MM.1S (cell line): ENCODE measurements around the gene LMBR1.
"Not testable (repeated sequence)": the region's sequence is repeated elsewhere in the genome, so short reads cannot be mapped to it uniquely, and the experiment has no call there.

Experiments
- DNase-seq: peaks from one replicate; pipeline ENCODE4 v3.0.0-alpha.2; 2015
- H2AFZ ChIP-seq: fragments of 300-600 bp; sonication (generic); 2 replicates; pipeline ENCODE4 v1.6.0; 2016; ENCODE audit warnings: antibody characterized with exemption, low read length
- H3F3A ChIP-seq: fragments of 300-600 bp; sonication (generic); 2 replicates; pipeline ENCODE4 v1.6.1; 2016; ENCODE audit warnings: mild to moderate bottlenecking, antibody characterized with exemption, low read length, moderate library complexity, mixed read lengths; ENCODE audit not compliant: insufficient read depth
- H3K27ac ChIP-seq: fragments of 300-600 bp; sonication (generic); 2 replicates; pipeline ENCODE4 v1.5.1; 2016; ENCODE audit warnings: mild to moderate bottlenecking, low read length
- H3K27me3 ChIP-seq: fragments of 300-600 bp; sonication (generic); replicated peaks from 2 replicates; pipeline ENCODE4 v1.6.0; 2016; ENCODE audit warnings: low read length; ENCODE audit not compliant: insufficient read depth
- H3K36me3 ChIP-seq: fragments of 300-600 bp; sonication (generic); replicated peaks from 2 replicates; pipeline ENCODE4 v1.6.1; 2016; ENCODE audit warnings: mild to moderate bottlenecking, low read length, mixed read lengths; ENCODE audit not compliant: insufficient read depth
- H3K4me1 ChIP-seq: fragments of 300-600 bp; sonication (generic); 2 replicates; pipeline ENCODE4 v1.6.1; 2016; ENCODE audit warnings: low read length, mixed read lengths
- H3K4me2 ChIP-seq: fragments of 300-600 bp; sonication (generic); 2 replicates; pipeline ENCODE4 v1.6.0; 2016; ENCODE audit warnings: low read depth, low read length
- H3K4me3 ChIP-seq: fragments of 300-600 bp; sonication (generic); 2 replicates; pipeline ENCODE4 v1.5.1; 2016; ENCODE audit warnings: low read length, mixed read lengths
- H3K79me2 ChIP-seq: fragments of 300-600 bp; sonication (generic); 2 replicates; pipeline ENCODE4 v1.6.1; 2016; ENCODE audit warnings: mixed run types, low read length, mixed read lengths
- H3K9ac ChIP-seq: fragments of 300-600 bp; sonication (generic); 2 replicates; pipeline ENCODE4 v1.6.1; 2016; ENCODE audit warnings: low read length, mixed read lengths
- H3K9me2 ChIP-seq: fragments of 300-600 bp; sonication (generic); replicated peaks from 2 replicates; pipeline ENCODE4 v1.6.1; 2016; ENCODE audit warnings: mild to moderate bottlenecking, low read length, mixed read lengths; ENCODE audit not compliant: insufficient read depth
- H3K9me3 ChIP-seq: fragments of 300-600 bp; sonication (generic); replicated peaks from 2 replicates; pipeline ENCODE4 v1.6.1; 2016; ENCODE audit warnings: mild to moderate bottlenecking, low read length, mixed read lengths; ENCODE audit not compliant: insufficient read depth
- H4K20me1 ChIP-seq: fragments of 300-600 bp; sonication (generic); 2 replicates; pipeline ENCODE4 v1.6.1; 2016; ENCODE audit warnings: mild to moderate bottlenecking, low read length, moderate library complexity, mixed read lengths; ENCODE audit not compliant: insufficient read depth
- CTCF ChIP-seq: fragments of 300-600 bp; sonication (generic); IDR thresholded peaks from 2 replicates; pipeline ENCODE4 v1.5.1; 2016; ENCODE audit warnings: antibody characterized with exemption, low read length, mixed read lengths
- EZH2 ChIP-seq: fragments of 300-600 bp; sonication (generic); optimal IDR thresholded peaks from 2 replicates; pipeline ENCODE3; 2017; ENCODE audit warnings: low read depth, mild to moderate bottlenecking, antibody characterized with exemption, low read length, mixed read lengths
- EZH2phosphoT487 ChIP-seq: fragments of 300-600 bp; sonication (generic); IDR thresholded peaks from 2 replicates; pipeline ENCODE4 v1.6.1; 2018; ENCODE audit warnings: antibody characterized with exemption, low read length

The LMBR1 gene

GRCh38 chr7:156848979-156849378, 44.0 kb downstream of the LMBR1 start:
- H3K9me3 ChIP-seq, result no peaks in the 10 kb centered on the region
- no peaks in the 10 kb centered on the region for H3K9me2 ChIP-seq
- peaks cover 13% of the 10 kb centered on the region for H4K20me1 ChIP-seq
- TF ChIP-seq EZH2 (no peak), CTCF (no peak), EZH2phosphoT487 (no peak)
- H3K27ac ChIP-seq, result no peak overlapping the region
- no peaks in the 10 kb centered on the region for H3F3A ChIP-seq
- no peak overlapping the region for H2AFZ ChIP-seq
- H3K79me2 ChIP-seq, result peaks cover 98% of the 10 kb centered on the region
- H3K36me3 ChIP-seq, result no peaks in the 10 kb centered on the region
- no peaks in the 10 kb centered on the region for H3K4me1 ChIP-seq
- H3K27me3 ChIP-seq, result no peaks in the 10 kb centered on the region
- H3K9ac ChIP-seq, result no peak overlapping the region
- H3K4me2 ChIP-seq, result no peak overlapping the region
- DNase-seq, result no peak
- H3K4me3 ChIP-seq, result no peak overlapping the region

DNA sequence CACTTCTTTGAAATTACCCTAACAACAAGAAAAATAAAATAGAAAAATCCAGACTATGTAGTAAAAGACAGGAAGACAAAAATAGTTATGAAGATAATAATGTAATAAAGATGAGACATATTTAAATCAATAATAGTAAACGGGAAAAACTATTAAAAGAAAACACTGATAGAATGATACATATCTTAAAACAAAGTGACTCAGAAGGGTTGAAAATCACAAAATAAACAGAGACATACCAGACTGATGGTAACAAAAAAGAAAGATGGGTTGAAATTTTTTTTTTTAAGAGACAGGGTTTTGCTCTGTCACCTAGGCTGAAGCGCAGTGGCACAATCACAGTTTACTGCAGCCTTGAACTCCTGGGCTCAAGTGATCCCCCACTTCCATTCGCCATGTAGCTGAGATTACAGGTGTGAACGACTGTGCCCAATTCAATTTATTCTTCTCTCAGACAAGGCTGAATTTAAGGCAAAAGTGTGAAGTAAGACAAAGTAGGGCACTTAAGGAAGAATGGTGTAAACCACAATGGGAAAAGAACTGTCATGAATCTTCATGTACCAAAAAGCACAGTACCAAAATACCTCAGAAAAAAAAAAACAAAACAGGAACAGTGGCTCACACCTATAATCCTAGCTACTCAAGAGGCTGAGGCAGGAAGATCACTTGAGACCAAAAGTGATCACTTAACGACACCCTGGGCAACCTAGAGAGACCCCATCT, 47.4 kb downstream of the LMBR1 start:
- Histone ChIP-seq H3K9me3 (no peaks in the 10 kb centered on the region), H3K27me3 (no peaks in the 10 kb centered on the region), H3K79me2 (peaks cover 88% of the 10 kb centered on the region), H3K36me3 (no peaks in the 10 kb centered on the region), H4K20me1 (peaks cover 13% of the 10 kb centered on the region), H3F3A (no peaks in the 10 kb centered on the region), H3K27ac (no peak overlapping the region), H3K4me1 (no peaks in the 10 kb centered on the region), H3K9ac (no peak overlapping the region), H3K9me2 (no peaks in the 10 kb centered on the region), H3K4me3 (no peak overlapping the region), H3K4me2 (no peak overlapping the region), H2AFZ (no peak overlapping the region)
- TF ChIP-seq CTCF (no peak), EZH2phosphoT487 (no peak), EZH2 (no peak)
- no peak for DNase-seq

DNA sequence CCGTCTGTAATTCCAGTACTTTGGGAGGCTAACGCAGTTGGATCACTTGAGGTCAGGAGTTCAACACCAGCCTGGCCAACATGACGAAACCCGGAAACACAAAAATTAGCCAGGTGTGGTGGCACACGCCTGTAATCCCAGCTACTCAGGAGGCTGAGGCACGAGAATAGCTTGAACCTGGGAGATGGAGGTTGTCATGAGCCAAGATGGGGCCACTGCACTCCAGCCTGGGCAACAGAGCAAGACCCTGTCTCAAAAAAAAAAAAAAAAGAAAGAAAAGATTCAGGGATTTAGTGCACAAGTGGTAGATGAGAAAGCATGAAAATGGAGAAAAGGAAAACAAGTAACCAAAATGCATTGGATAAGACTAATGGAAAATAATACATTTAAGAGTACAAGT, 49.4 kb downstream of the LMBR1 start:
- not testable (repeated sequence) for DNase-seq, H3K9me2 ChIP-seq, H3K4me1 ChIP-seq, H3K9ac ChIP-seq, H3K27ac ChIP-seq, H3K36me3 ChIP-seq, H3K4me3 ChIP-seq, H3F3A ChIP-seq, H2AFZ ChIP-seq, H3K9me3 ChIP-seq, H3K27me3 ChIP-seq, H3K4me2 ChIP-seq
- peaks cover 85% of the 10 kb centered on the region for H3K79me2 ChIP-seq
- H4K20me1 ChIP-seq, result peaks cover 13% of the 10 kb centered on the region

DNA sequence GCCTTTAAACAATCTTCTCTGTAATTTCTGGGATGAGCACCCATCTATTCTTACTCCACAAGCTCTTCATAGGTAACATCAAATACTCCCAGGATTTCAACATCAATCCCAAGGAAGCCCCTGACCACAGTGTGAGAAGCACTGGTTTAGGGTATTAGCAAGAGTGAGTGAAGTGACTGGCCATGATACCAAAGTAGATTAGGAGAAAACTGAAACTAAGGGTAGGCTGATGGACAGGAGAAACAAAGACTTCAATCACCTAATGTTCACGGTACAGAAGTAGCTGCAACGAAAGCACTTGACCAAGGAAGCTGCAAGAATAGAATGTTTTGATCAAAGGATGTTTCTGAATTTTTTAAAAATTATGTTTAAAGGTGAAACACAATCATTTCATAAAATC, 49.8 kb downstream of the LMBR1 start:
- H3K4me2 ChIP-seq, result no peak overlapping the region
- TF ChIP-seq EZH2 (no peak), CTCF (no peak), EZH2phosphoT487 (no peak)
- no peak for DNase-seq
- no peak overlapping the region for H3K27ac ChIP-seq
- H2AFZ ChIP-seq, result no peak overlapping the region
- no peaks in the 10 kb centered on the region for H3K36me3 ChIP-seq
- H4K20me1 ChIP-seq, result peaks cover 13% of the 10 kb centered on the region
- H3K9ac ChIP-seq, result no peak overlapping the region
- H3K4me1 ChIP-seq, result no peaks in the 10 kb centered on the region
- no peaks in the 10 kb centered on the region for H3F3A ChIP-seq
- H3K9me3 ChIP-seq, result no peaks in the 10 kb centered on the region
- no peaks in the 10 kb centered on the region for H3K27me3 ChIP-seq
- peaks cover 84% of the 10 kb centered on the region for H3K79me2 ChIP-seq
- no peaks in the 10 kb centered on the region for H3K9me2 ChIP-seq
- no peak overlapping the region for H3K4me3 ChIP-seq
